ENCODE results near the gene ZBTB18.

Gene ZBTB18

GRCh38 chr1:244035358-244035757 lies 15.7 kb upstream of the ZBTB18 start:
- Histone ChIP-seq H4K91ac (ENCODE audit: low read depth, low read length) (no peak overlapping the region), H3K4me2 (ENCODE audit: low read length) (no peak overlapping the region), H3K18ac (ENCODE audit: low read length) (no peak overlapping the region), H3K4ac (ENCODE audit: low read depth, low read length) (no peak overlapping the region), H3K79me2 (ENCODE audit: control insufficient read depth, insufficient read depth, low read length, poor library complexity) (no peaks in the 10 kb centered on the region), H3K27me3 (ENCODE audit: insufficient read depth, low read length) (no peaks in the 10 kb centered on the region), H2AFZ (ENCODE audit: insufficient read depth, low read length, poor library complexity) (no peak overlapping the region), H3K9me3 (ENCODE audit: insufficient read depth, low read depth, low read length) (no peaks in the 10 kb centered on the region), H2BK5ac (ENCODE audit: low read depth, low read length, poor library complexity) (no peak overlapping the region), H3K36me3 (ENCODE audit: control insufficient read depth in 1 of 2, insufficient read depth in 2 of 2, low read length in 2 of 2) (no peaks in the 10 kb centered on the region), H2AK5ac (ENCODE audit: low read length) (no peak overlapping the region), H2BK12ac (ENCODE audit: low read length) (no peak overlapping the region), H3K4me1 (ENCODE audit: control insufficient read depth in 1 of 2, insufficient read depth in 2 of 2, low read length in 2 of 2) (no peaks in the 10 kb centered on the region), H3K79me1 (ENCODE audit: low read length) (no peaks in the 10 kb centered on the region), H3K27ac (ENCODE audit: low read depth, low read length) (no peak overlapping the region), H3K23ac (ENCODE audit: low read length) (no peak overlapping the region), H3K14ac (ENCODE audit: low read length) (no peak overlapping the region), H4K12ac (ENCODE audit: low read depth, low read length) (no peak overlapping the region), H2BK120ac (ENCODE audit: insufficient read depth, low read length, poor library complexity) (no peak overlapping the region), H3K4me3 (ENCODE audit: low read depth, low read length) (no peak overlapping the region), H4K8ac (ENCODE audit: low read depth, low read length) (no peak overlapping the region), H3K9ac (ENCODE audit: low read length) (no peak overlapping the region)
- WGBS (ENCODE audit: extremely low coverage, insufficient coverage, insufficient read length) = no CpG with 5 or more reads among the region's 11 CpGs
- DNase-seq = peak; percentile 50 to 71

- Histone ChIP-seq H3K9me3 (ENCODE audit: insufficient read depth, low read depth, low read length) (no peaks in the 10 kb centered on the region), H3K23ac (ENCODE audit: low read length) (no peak overlapping the region), H3K36me3 (ENCODE audit: control insufficient read depth in 1 of 2, insufficient read depth in 2 of 2, low read length in 2 of 2) (no peaks in the 10 kb centered on the region), H3K4me3 (ENCODE audit: low read depth, low read length) (no peak overlapping the region), H3K4me1 (ENCODE audit: control insufficient read depth in 1 of 2, insufficient read depth in 2 of 2, low read length in 2 of 2) (no peaks in the 10 kb centered on the region), H3K79me2 (ENCODE audit: control insufficient read depth, insufficient read depth, low read length, poor library complexity) (no peaks in the 10 kb centered on the region), H2BK5ac (ENCODE audit: low read depth, low read length, poor library complexity) (no peak overlapping the region), H3K27ac (ENCODE audit: low read depth, low read length) (no peak overlapping the region), H3K4me2 (ENCODE audit: low read length) (no peak overlapping the region), H3K14ac (ENCODE audit: low read length) (no peak overlapping the region), H2BK12ac (ENCODE audit: low read length) (no peak overlapping the region), H3K18ac (ENCODE audit: low read length) (no peak overlapping the region), H3K27me3 (ENCODE audit: insufficient read depth, low read length) (no peaks in the 10 kb centered on the region), H3K9ac (ENCODE audit: low read length) (no peak overlapping the region), H2BK120ac (ENCODE audit: insufficient read depth, low read length, poor library complexity) (no peak overlapping the region), H3K4ac (ENCODE audit: low read depth, low read length) (no peak overlapping the region), H4K91ac (ENCODE audit: low read depth, low read length) (no peak overlapping the region), H2AFZ (ENCODE audit: insufficient read depth, low read length, poor library complexity) (no peak overlapping the region), H3K79me1 (ENCODE audit: low read length) (no peaks in the 10 kb centered on the region), H2AK5ac (ENCODE audit: low read length) (no peak overlapping the region), H4K8ac (ENCODE audit: low read depth, low read length) (no peak overlapping the region), H4K12ac (ENCODE audit: low read depth, low read length) (no peak overlapping the region)
- DNase-seq = no peak
- WGBS (ENCODE audit: extremely low coverage, insufficient coverage, insufficient read length) = no CpG with 5 or more reads among the region's 9 CpGs
These were observed 13.8 kb upstream of the ZBTB18 start for GRCh38 chr1:244037252-244037651.

GRCh38 chr1:244041466-244042120 lies 9.5 kb upstream of the ZBTB18 start:
- peak; percentile 58 to 97 for DNase-seq
- Histone ChIP-seq H3K27ac (ENCODE audit: low read depth, low read length) (no peak overlapping the region), H3K27me3 (ENCODE audit: insufficient read depth, low read length) (no peaks in the 10 kb centered on the region), H3K4me1 (ENCODE audit: control insufficient read depth in 1 of 2, insufficient read depth in 2 of 2, low read length in 2 of 2) (no peaks in the 10 kb centered on the region), H2AK5ac (ENCODE audit: low read length) (no peak overlapping the region), H3K79me1 (ENCODE audit: low read length) (no peaks in the 10 kb centered on the region), H4K12ac (ENCODE audit: low read depth, low read length) (no peak overlapping the region), H3K18ac (ENCODE audit: low read length) (no peak overlapping the region), H3K79me2 (ENCODE audit: control insufficient read depth, insufficient read depth, low read length, poor library complexity) (no peaks in the 10 kb centered on the region), H3K9me3 (ENCODE audit: insufficient read depth, low read depth, low read length) (no peaks in the 10 kb centered on the region), H2BK5ac (ENCODE audit: low read depth, low read length, poor library complexity) (no peak overlapping the region), H3K23ac (ENCODE audit: low read length) (no peak overlapping the region), H4K8ac (ENCODE audit: low read depth, low read length) (no peak overlapping the region), H2BK12ac (ENCODE audit: low read length) (no peak overlapping the region), H3K9ac (ENCODE audit: low read length) (no peak overlapping the region), H3K4me3 (ENCODE audit: low read depth, low read length) (no peak overlapping the region), H3K14ac (ENCODE audit: low read length) (no peak overlapping the region), H3K4ac (ENCODE audit: low read depth, low read length) (no peak overlapping the region), H2BK120ac (ENCODE audit: insufficient read depth, low read length, poor library complexity) (no peak overlapping the region), H3K4me2 (ENCODE audit: low read length) (no peak overlapping the region), H2AFZ (ENCODE audit: insufficient read depth, low read length, poor library complexity) (no peak overlapping the region), H4K91ac (ENCODE audit: low read depth, low read length) (no peak overlapping the region), H3K36me3 (ENCODE audit: control insufficient read depth in 1 of 2, insufficient read depth in 2 of 2, low read length in 2 of 2) (no peaks in the 10 kb centered on the region)
- WGBS (ENCODE audit: extremely low coverage, insufficient coverage, insufficient read length) = no CpG with 5 or more reads among the region's 4 CpGs

- Histone ChIP-seq H4K91ac (ENCODE audit: low read depth, low read length) (no peak overlapping the region), H2AK5ac (ENCODE audit: low read length) (no peak overlapping the region), H3K79me2 (ENCODE audit: control insufficient read depth, insufficient read depth, low read length, poor library complexity) (no peaks in the 10 kb centered on the region), H3K14ac (ENCODE audit: low read length) (no peak overlapping the region), H3K4ac (ENCODE audit: low read depth, low read length) (no peak overlapping the region), H3K27me3 (ENCODE audit: insufficient read depth, low read length) (no peaks in the 10 kb centered on the region), H2BK12ac (ENCODE audit: low read length) (no peak overlapping the region), H3K18ac (ENCODE audit: low read length) (no peak overlapping the region), H2AFZ (ENCODE audit: insufficient read depth, low read length, poor library complexity) (no peak overlapping the region), H3K4me3 (ENCODE audit: low read depth, low read length) (no peak overlapping the region), H3K23ac (ENCODE audit: low read length) (no peak overlapping the region), H3K9me3 (ENCODE audit: insufficient read depth, low read depth, low read length) (no peaks in the 10 kb centered on the region), H3K4me1 (ENCODE audit: control insufficient read depth in 1 of 2, insufficient read depth in 2 of 2, low read length in 2 of 2) (peaks cover 0 to 1% of the 10 kb centered on the region in 2 experiments), H3K4me2 (ENCODE audit: low read length) (no peak overlapping the region), H3K27ac (ENCODE audit: low read depth, low read length) (no peak overlapping the region), H4K12ac (ENCODE audit: low read depth, low read length) (no peak overlapping the region), H3K9ac (ENCODE audit: low read length) (no peak overlapping the region), H2BK5ac (ENCODE audit: low read depth, low read length, poor library complexity) (no peak overlapping the region), H3K79me1 (ENCODE audit: low read length) (peaks cover under 1% of the 10 kb centered on the region), H3K36me3 (ENCODE audit: control insufficient read depth in 1 of 2, insufficient read depth in 2 of 2, low read length in 2 of 2) (no peaks in the 10 kb centered on the region), H2BK120ac (ENCODE audit: insufficient read depth, low read length, poor library complexity) (no peak overlapping the region), H4K8ac (ENCODE audit: low read depth, low read length) (no peak overlapping the region)
- no peak for DNase-seq
- WGBS (ENCODE audit: extremely low coverage, insufficient coverage, insufficient read length) = 100% methylated on average over 1 of the region's 3 CpGs
These were observed 8.8 kb upstream of the ZBTB18 start for GRCh38 chr1:244042293-244042692.

Data from trophoblast cell (in vitro differentiated cells and primary cell).